Measurements from ENCODE around the gene POP7. TPM values are rescaled to one million over a fixed set of nuclear protein-coding genes. Genes with fewer than 3 reads are reported as not detected.
"Not testable (repeated sequence)": the region's sequence is repeated elsewhere in the genome, so short reads cannot be mapped to it uniquely, and the experiment has no call there.

The POP7 gene
- total RNA-seq, 6 experiments from 2014 or later = 30.2 to 42.2 (median 34.4) TPM

GRCh38 chr7:100692578-100692961 is 13.4 kb upstream of the POP7 start:
- H3K9me3 Mint-ChIP-seq = no peaks in the 10 kb centered on the region
- peak overlapping the region; percentile 81 for H3K27ac Mint-ChIP-seq
- H3K27me3 Mint-ChIP-seq (ENCODE audit: insufficient read depth) = no peaks in the 10 kb centered on the region; the same call in 1 of the 2 replicates
- no peak for TF ChIP-seq CTCF (IDR thresholded peaks at IDR 0.05)
- peaks cover 4% of the 10 kb centered on the region; the same call in 1 of the 2 replicates for H3K36me3 Mint-ChIP-seq (ENCODE audit: low read depth)
- no peak for DNase-seq
- peak overlapping the region; percentile 95 for H3K4me3 Mint-ChIP-seq
- peaks cover 34% of the 10 kb centered on the region for H3K4me1 Mint-ChIP-seq (ENCODE audit: low read depth)

DNA sequence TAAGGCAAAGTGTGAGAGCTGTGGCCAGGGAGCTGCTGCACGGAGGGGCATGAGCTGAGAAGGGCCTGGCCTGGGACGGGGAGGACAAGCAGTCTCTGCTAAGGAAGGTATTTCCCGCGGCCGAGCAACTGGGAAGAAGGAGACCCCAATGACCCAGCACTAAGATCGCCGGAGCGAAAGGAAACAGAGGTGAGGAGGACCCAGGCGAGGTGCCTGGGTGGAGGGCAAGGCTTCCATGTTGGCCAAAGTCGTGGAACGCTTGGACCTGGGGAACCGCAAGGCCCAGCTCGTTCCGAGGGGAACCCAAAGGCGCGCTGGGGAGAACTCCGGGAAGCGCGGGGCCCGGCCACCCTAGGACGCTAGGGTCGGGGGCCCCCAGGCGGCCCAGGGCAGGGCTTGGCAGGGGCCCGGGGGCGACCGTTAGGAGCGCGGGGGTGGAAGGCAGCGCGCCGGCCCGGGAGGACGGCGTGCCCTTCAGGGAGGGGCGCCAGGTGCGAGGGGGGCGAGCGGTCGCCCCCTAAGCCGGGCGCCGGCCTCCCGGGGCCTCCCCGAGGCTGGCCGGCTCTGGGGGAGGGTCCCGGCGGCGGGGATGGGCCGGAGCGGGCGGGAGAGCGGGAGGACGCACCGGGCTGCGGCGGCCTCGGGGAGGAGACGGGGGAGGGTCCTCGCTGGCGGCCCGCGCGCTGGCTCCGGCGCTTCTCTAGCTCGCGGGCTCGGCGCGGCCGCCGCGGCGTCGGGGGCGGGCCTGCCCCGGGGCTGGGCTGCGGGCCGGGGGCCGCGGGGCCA is 12.4 kb upstream of the POP7 start:
- Mint-ChIP-seq H3K9me3 (no peaks in the 10 kb centered on the region), H3K4me3 (peak overlapping the region; percentile 95), H3K27ac (peak overlapping the region; percentile 81), H3K27me3 (ENCODE audit: insufficient read depth) (no peaks in the 10 kb centered on the region; the same call in 1 of the 2 replicates), H3K4me1 (ENCODE audit: low read depth) (peaks cover 25% of the 10 kb centered on the region), H3K36me3 (ENCODE audit: low read depth) (peaks cover 4% of the 10 kb centered on the region; the same call in 1 of the 2 replicates)
- no peak for TF ChIP-seq CTCF (IDR thresholded peaks at IDR 0.05)
- DNase-seq = no peak

- DNase-seq = peak; percentile 33
- TF ChIP-seq CTCF (IDR thresholded peaks at IDR 0.05) = no peak
- Mint-ChIP-seq H3K4me3 (peak within 1 kb of the TSS; percentile 95), H3K36me3 (ENCODE audit: low read depth) (peaks cover 4% of the 10 kb centered on the region; the same call in 1 of the 2 replicates), H3K4me1 (ENCODE audit: low read depth) (peaks cover 20% of the 10 kb centered on the region), H3K27me3 (ENCODE audit: insufficient read depth) (no peaks in the 10 kb centered on the region; the same call in 1 of the 2 replicates), H3K9me3 (no peaks in the 10 kb centered on the region), H3K27ac (peak within 1 kb of the TSS; percentile 81)
These were observed 11.7 kb upstream of the POP7 start, which contains the start of gene GIGYF1 for GRCh38 chr7:100694098-100694745. TSS of gene GIGYF1 (minus strand) at chr7:100694250. CDS start at chr7:100688238, 6,012 bp downstream.

DNA sequence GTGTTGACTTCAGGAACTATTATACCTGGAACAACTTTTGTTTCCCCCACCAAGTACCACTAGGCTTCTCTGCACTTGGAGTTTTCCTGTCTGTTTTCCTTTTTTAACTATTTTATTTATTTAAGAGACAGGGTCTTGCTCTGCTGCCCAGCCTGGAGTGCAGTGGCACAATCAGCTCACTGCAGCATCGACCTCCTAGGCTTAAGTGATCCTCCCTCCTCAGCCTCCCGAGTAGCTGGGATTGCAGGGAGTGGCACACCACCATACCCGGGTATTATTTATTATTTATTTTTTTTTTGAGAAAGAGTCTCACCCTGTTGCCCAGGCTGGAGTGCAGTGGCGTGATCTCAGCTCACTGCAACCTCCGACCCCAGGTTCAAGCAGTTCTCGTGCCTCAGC is 9.8 kb upstream of the POP7 start:
- no peak overlapping the region for H3K4me3 Mint-ChIP-seq
- no peaks in the 10 kb centered on the region for H3K9me3 Mint-ChIP-seq
- no peak for TF ChIP-seq CTCF (IDR thresholded peaks at IDR 0.05)
- peaks cover 4% of the 10 kb centered on the region; the same call in 1 of the 2 replicates for H3K36me3 Mint-ChIP-seq (ENCODE audit: low read depth)
- peaks cover 20% of the 10 kb centered on the region for H3K4me1 Mint-ChIP-seq (ENCODE audit: low read depth)
- H3K27ac Mint-ChIP-seq = no peak overlapping the region
- peaks cover 3% of the 10 kb centered on the region; the same call in 1 of the 2 replicates for H3K27me3 Mint-ChIP-seq (ENCODE audit: insufficient read depth)
- no peak for DNase-seq

DNA sequence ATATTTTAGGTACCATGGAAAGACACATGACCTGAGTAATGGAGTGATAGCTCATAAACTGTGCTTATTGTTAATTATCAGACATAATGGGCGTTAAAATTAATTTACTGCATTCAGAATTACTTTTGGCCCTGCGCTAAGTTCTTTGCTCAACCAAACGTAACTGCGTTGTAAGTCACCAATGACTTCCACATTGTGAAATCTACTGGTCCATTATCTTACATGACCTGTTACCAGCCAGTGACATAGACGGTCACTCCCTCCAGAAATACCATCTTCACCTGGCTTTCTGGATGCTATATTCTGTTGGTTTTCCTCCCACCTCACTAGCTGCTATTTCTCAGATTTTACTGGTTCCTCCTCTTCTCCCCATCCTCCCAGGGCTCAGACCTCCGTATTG is 6.9 kb upstream of the POP7 start:
- H3K27me3 Mint-ChIP-seq (ENCODE audit: insufficient read depth) = peaks cover 7% of the 10 kb centered on the region
- no peak overlapping the region for H3K4me3 Mint-ChIP-seq
- no peak for DNase-seq
- no peak overlapping the region for H3K27ac Mint-ChIP-seq
- no peak for TF ChIP-seq CTCF (IDR thresholded peaks at IDR 0.05)
- no peaks in the 10 kb centered on the region for H3K9me3 Mint-ChIP-seq
- H3K4me1 Mint-ChIP-seq (ENCODE audit: low read depth) = no peaks in the 10 kb centered on the region
- H3K36me3 Mint-ChIP-seq (ENCODE audit: low read depth) = no peaks in the 10 kb centered on the region

DNA sequence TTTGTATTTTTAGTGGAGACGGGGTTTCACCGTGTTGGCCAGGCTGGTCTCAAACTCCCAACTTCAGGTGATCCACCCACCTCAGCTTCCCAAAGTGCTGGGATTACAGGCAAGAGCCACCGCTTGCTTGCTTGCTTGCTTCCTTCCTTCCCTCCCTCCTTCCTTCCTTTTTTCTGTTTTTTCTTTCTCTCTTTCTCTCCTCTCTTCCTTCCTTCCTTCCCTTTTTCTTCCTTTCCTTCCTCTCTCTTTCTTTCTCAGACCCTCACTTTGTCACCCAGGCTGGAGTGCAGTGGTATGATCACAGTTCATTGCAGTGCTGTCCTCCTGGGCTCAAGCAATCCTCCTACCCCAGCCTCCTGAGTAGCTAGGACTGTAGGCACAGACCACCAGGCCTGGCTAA is 4.8 kb upstream of the POP7 start:
- H3K9me3 Mint-ChIP-seq; H3K27me3 Mint-ChIP-seq (ENCODE audit: insufficient read depth); DNase-seq; H3K4me3 Mint-ChIP-seq; H3K4me1 Mint-ChIP-seq (ENCODE audit: low read depth); H3K27ac Mint-ChIP-seq; H3K36me3 Mint-ChIP-seq (ENCODE audit: low read depth): not testable (repeated sequence)

All from HFFc6 (cell line).